Heart right ventricle (tissue), 16 donors: ENCODE results near the gene TNFRSF25. TPM values are rescaled to one million over a fixed set of nuclear protein-coding genes. Genes with fewer than 3 reads are reported as not detected.

Experiments used
- ATAC-seq, 8 donors: fragments of 200-7000 bp; cut with Tn5 transposase; one replicate each; pipeline ENCODE4 v1.9.1; 2020; ENCODE audit warnings: mild to moderate bottlenecking in 8 of 8, moderate library complexity in 8 of 8, moderate number of reproducible peaks in 1 of 8
- DNase-seq, 2 donors: peaks; one replicate each; pipeline ENCODE4 v3.0.0-alpha.2; 2020
- H3K27ac ChIP-seq, 10 donors: fragments of 200-600 bp; sonication (generic) in 2 of 10; one replicate each; pipeline versions ENCODE4 v1.5.0 to v1.8.0; 2020 to 2022; ENCODE audit warnings: mild to moderate bottlenecking in 3 of 10
- H3K27me3 ChIP-seq, 7 donors: fragments of 200-600 bp; one replicate each; pipeline ENCODE4 v1.8.0; 2021 to 2022; ENCODE audit warnings: mild to moderate bottlenecking in 2 of 7
- H3K36me3 ChIP-seq, 9 donors: fragments of 200-600 bp; sonication (generic) in 1 of 9; one replicate each; pipeline versions ENCODE4 v1.5.0 to v1.8.0; 2020 to 2022; ENCODE audit warnings: mild to moderate bottlenecking in 2 of 9
- H3K4me1 ChIP-seq, 9 donors: fragments of 200-600 bp; sonication (generic) in 1 of 9; one replicate each; pipeline versions ENCODE4 v1.5.0 to v1.8.0; 2020 to 2022; ENCODE audit warnings: mild to moderate bottlenecking in 4 of 9
- H3K4me3 ChIP-seq, 10 donors: fragments of 200-600 bp; sonication (generic) in 2 of 10; one replicate each; pipeline versions ENCODE4 v1.5.0 to v1.8.0; 2020 to 2022; ENCODE audit warnings: mild to moderate bottlenecking in 7 of 10, moderate library complexity in 2 of 10
- H3K9me3 ChIP-seq, 11 donors: fragments of 200-600 bp in 10 of 11; sonication (generic) in 2 of 11; one replicate each; pipeline versions ENCODE4 v1.5.0 to v1.8.0; 2013 to 2022; ENCODE audit warnings: mild to moderate bottlenecking in 2 of 11, control low read depth in 1 of 11, moderate library complexity in 1 of 11
- CTCF ChIP-seq, 9 donors: fragments of 200-600 bp; sonication (generic) in 2 of 9; IDR thresholded peaks; one replicate each; pipeline versions ENCODE4 v1.5.0 to v1.8.0; 2021 to 2022; ENCODE audit warnings: antibody characterized with exemption in 9 of 9, mild to moderate bottlenecking in 5 of 9, moderate library complexity in 1 of 9
- WGBS, 2 donors: extraction: QIAGEN DNeasy Blood & Tissue Kit; methylation state at CpG; one replicate each; pipeline ENCODE4 v1.1.7; 2013; ENCODE audit warnings: inconsistent platforms in 1 of 2; 5-methylcytosine and 5-hydroxymethylcytosine counted together
- intact Hi-C, 10 donors: fragments of 100-400 bp; cut with DNase I; formaldehyde crosslinking; loops; one replicate each; pipeline versions ENCODE4 v1.11.1 to v1.14.2; 2022
- polyA plus RNA-seq, 2 donors: library from polyadenylated mRNA; stranded (reverse); fragments of 200-250 nt; gene quantifications; one replicate each; pipeline ENCODE4 v1.2.3, GENCODE V29; 2013
- total RNA-seq, 10 donors: library from RNA; stranded (reverse); fragmentation: NEBNext Ultra II Directional in 3 of 10; extraction: Animal tissue kit (Norgen Biotek cat#: 25700) in 3 of 10; gene quantifications; one replicate each; pipeline versions ENCODE4 v1.2.1 to v1.2.4, GENCODE V29; 2021 to 2023
- donor health status: Arrhythmogenic right ventricular cardiomyopathy.
- donor health status: ischemic (EF 13 %, LVEDD 7.1; RV severe dilation, severe dysfunction).
- donor health status: healthy with polysubstance abuse.
- donor health status: DM: no; HTN: yes; CAD: no.
- donor health status: DM: no; HTN: no; CAD: no.
- donor health status: ischemic (EF 25% LVEDD 6.9; RV normal size, moderate dysfunction).
- donor health status: ischemic (EF 25% LVEDD 5.7; RV mildly dilated, moderate dysfunction).
- donor health status: healthy.
- donor health status: DM: yes; HTN: yes; CAD: no.
- donor health status: Ischemic cardiomyopathy.
- donor health status: ischemic (EF 35%, LVEDD 5.7; RV mildly dilated, moderate dysfunction).
- donor health status: nonischemic (EF 11% LVEDD 7.7; RV severe dilation, severe dysfunction).
- donor health status: DM: yes; HTN: yes; CAD: no.
- donor health status: PGD.
- donor health status: ischemic (EF 29% LVEDD 5.4; RV normal size, mild dysfunction).
- donor health status: nonischemic (EF 23%, LVEDD 6.1; RV moderate dilation, normal function).

The TNFRSF25 gene
- total and polyA plus RNA-seq, 12 donors = 4.0 to 43.1 (median 7.3) TPM

GRCh38 chr1:6443339-6444115, 22.4 kb downstream of the TNFRSF25 start:
- DNase-seq (no peak), ATAC-seq (no peak)
- WGBS, 2 donors = 90 to 91% methylated on average over 21 of the region's 21 CpGs
- Histone ChIP-seq H3K4me3 (no peak overlapping the region), H3K4me1 (peaks cover 0 to 17% (median 11%) of the 10 kb centered on the region in 9 donors), H3K27me3 (peaks cover 32 to 89% (median 67%) of the 10 kb centered on the region in 7 donors), H3K27ac (no peak overlapping the region), H3K36me3 (no peaks in the 10 kb centered on the region), H3K9me3 (no peaks in the 10 kb centered on the region)
- no peak for TF ChIP-seq CTCF (IDR thresholded peaks at IDR 0.05)
- intact Hi-C loops = no loop called here

- Histone ChIP-seq H3K27ac (no peak overlapping the region), H3K4me3 (no peak overlapping the region), H3K27me3 (peaks cover 15 to 84% (median 63%) of the 10 kb centered on the region in 7 donors), H3K4me1 (peaks cover 0 to 3% (median 0%) of the 10 kb centered on the region in 9 donors), H3K9me3 (no peaks in the 10 kb centered on the region), H3K36me3 (no peaks in the 10 kb centered on the region)
- ATAC-seq (no peak), DNase-seq (no peak)
- TF ChIP-seq CTCF (IDR thresholded peaks at IDR 0.05) = no peak
- WGBS, 2 donors = 69 to 81% methylated on average over 7 of the region's 7 CpGs
- intact Hi-C loops = no loop called here
These were observed 24.4 kb downstream of the TNFRSF25 start for GRCh38 chr1:6441586-6441985.

- no peak overlapping the region for H3K27ac ChIP-seq
- 5% methylated on average over 83 to 98 of the region's 101 CpGs for WGBS, 2 donors
- H3K4me3 ChIP-seq = peak overlapping the region in 1 of 10 donors; percentile 15
- intact Hi-C loops = no loop called here
- ATAC-seq = peak in 1 of 8 donors; percentile 20
- TF ChIP-seq CTCF (IDR thresholded peaks at IDR 0.05) = peak in 7 of 9 donors; percentile 28 to 51 (median 40)
- no peaks in the 10 kb centered on the region for H3K9me3 ChIP-seq
- peaks cover 15 to 74% (median 57%) of the 10 kb centered on the region in 7 donors for H3K27me3 ChIP-seq
- H3K36me3 ChIP-seq = no peaks in the 10 kb centered on the region
- peaks cover 0 to 3% (median 0%) of the 10 kb centered on the region in 9 donors for H3K4me1 ChIP-seq
- no peak for DNase-seq
These were observed 25.5 kb downstream of the TNFRSF25 start for GRCh38 chr1:6440198-6441126.

- no peak overlapping the region for H3K4me3 ChIP-seq
- WGBS, 2 donors = 10 to 11% methylated on average over 5 of the region's 5 CpGs
- peak; percentile 83 to 97 (median 92) for TF ChIP-seq CTCF (IDR thresholded peaks at IDR 0.05)
- ATAC-seq (peak in 7 of 8 donors; percentile 57 to 84 (median 76)), DNase-seq (peak; percentile 52 to 61)
- no peak overlapping the region for H3K27ac ChIP-seq
- no peaks in the 10 kb centered on the region for H3K36me3 ChIP-seq
- intact Hi-C loops = loop anchor here in 4 of 10 donors (2.0 to 10.0 kb wide), 3 partner anchors 191 to 193 kb away; partner anchors contain the start of gene HES3 (in 2 of the 4)
- peaks cover 0 to 3% (median 0%) of the 10 kb centered on the region in 9 donors for H3K4me1 ChIP-seq
- H3K27me3 ChIP-seq = peaks cover 15 to 58% (median 52%) of the 10 kb centered on the region in 7 donors
- no peaks in the 10 kb centered on the region for H3K9me3 ChIP-seq
These were observed 27.9 kb downstream of the TNFRSF25 start for GRCh38 chr1:6438047-6438525.
